NCI-H345 (cell line): ENCODE measurements around the gene TMEM42.

Experiments used
- DNase-seq: peaks from one replicate; lab custom pipeline; 2025; lab: John Stamatoyannopoulos, UW

Gene TMEM42

GRCh38 chr3:44910693-44911092 lies 49.0 kb downstream of the TMEM42 start:
- no peak for DNase-seq

DNA sequence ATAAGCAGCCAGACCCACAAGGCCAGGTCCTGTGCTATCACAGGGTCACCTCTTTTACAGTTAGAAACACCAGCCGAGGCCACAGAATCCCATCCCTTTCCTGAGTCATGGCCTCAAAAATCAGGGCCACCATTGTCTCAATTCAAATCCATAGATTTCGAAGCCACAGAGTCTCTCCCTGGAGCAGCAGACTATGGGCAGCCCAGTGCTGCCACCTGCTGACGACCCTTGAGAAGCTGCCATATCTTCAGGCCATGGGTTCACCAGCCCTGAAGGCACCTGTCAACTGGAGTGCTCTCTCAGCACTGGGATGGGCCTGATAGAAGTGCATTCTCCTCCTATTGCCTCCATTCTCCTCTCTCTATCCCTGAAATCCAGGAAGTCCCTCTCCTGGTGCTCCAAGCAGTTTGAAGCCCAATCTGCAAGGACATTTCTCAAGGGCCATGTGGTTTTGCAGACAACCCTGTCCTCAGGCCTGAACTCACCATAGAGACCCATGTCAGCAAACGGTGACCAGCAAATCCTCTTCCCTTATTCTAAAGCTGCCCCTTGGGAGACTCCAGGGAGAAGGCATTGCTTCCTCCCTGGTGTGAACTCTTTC lies 52.3 kb downstream of the TMEM42 start:
- peak; percentile 69 for DNase-seq

- no peak for DNase-seq
These were observed 53.2 kb downstream of the TMEM42 start for GRCh38 chr3:44914936-44915335.
